B cell (primary cell): ENCODE measurements around the gene AKR1B15. TPM values are rescaled to one million over a fixed set of nuclear protein-coding genes. Genes with fewer than 3 reads are reported as not detected.

ENCODE experiments used
- ATAC-seq: fragments of 200-7000 bp; cut with Tn5 transposase; one replicate; pipeline ENCODE4 v1.10.0; 2021; ENCODE audit warnings: low read depth, mild to moderate bottlenecking, moderate number of reproducible peaks, moderate library complexity
- CTCF ChIA-PET: fragments of 350-600 bp; sonication (Branson Sonifier 250); formaldehyde crosslinking; loops from one replicate; lab custom pipeline; 2021; ENCODE audit warnings: antibody characterized with exemption, inconsistent platforms; lab: Charles Lee
- POLR2A ChIA-PET: fragments of 350-600 bp; sonication (Branson Sonifier 250); formaldehyde crosslinking; loops from one replicate; lab custom pipeline; 2021; ENCODE audit warnings: antibody characterized with exemption; lab: Charles Lee
- DNase-seq: peaks from one replicate; pipeline ENCODE4 v3.0.0; 2013
- H2AFZ ChIP-seq: 2 replicates; pipeline ENCODE4 v1.6.1; 2012; ENCODE audit warnings: mild to moderate bottlenecking, low read depth, low read length; ENCODE audit not compliant: insufficient read depth, poor library complexity, severe bottlenecking
- H3K27ac ChIP-seq, 2 donors: 1 replicate in 1 of 2; 2 replicates in 1 of 2; pipeline ENCODE4 v1.5.1; 2012 to 2013; ENCODE audit warnings: low read length in 2 of 2, mild to moderate bottlenecking in 2 of 2, moderate library complexity in 1 of 2
- H3K27me3 ChIP-seq, 4 experiments: fragments of 200-600 bp in 1 of 4; sonication (generic) in 1 of 4; replicated peaks in 1 of 4; 1 replicate in 2 of 4; 2 replicates in 2 of 4; pipeline versions ENCODE4 v1.6.1 to v1.7.0; 2013 to 2016; ENCODE audit warnings: low read length in 3 of 4, mild to moderate bottlenecking in 2 of 4, mixed read lengths in 1 of 4, moderate library complexity in 1 of 4; ENCODE audit not compliant: insufficient read depth in 4 of 4, control insufficient read depth in 3 of 4; ENCODE audit errors: control extremely low read depth in 1 of 4
- H3K36me3 ChIP-seq, 2 experiments: replicated peaks in 1 of 2; 1 replicate in 1 of 2; 2 replicates in 1 of 2; pipeline versions ENCODE4 v1.6.1 to v1.7.1; 2013; ENCODE audit warnings: low read length in 1 of 2; ENCODE audit not compliant: insufficient read depth in 2 of 2, control insufficient read depth in 1 of 2; ENCODE audit errors: control extremely low read depth in 1 of 2, extremely low read depth in 1 of 2
- H3K4me1 ChIP-seq, 2 donors: fragments of 200-600 bp in 1 of 2; sonication (generic) in 1 of 2; 1 replicate in 1 of 2; 2 replicates in 1 of 2; pipeline versions ENCODE4 v1.5.1 to v1.6.1; 2013 to 2017; ENCODE audit warnings: low read length in 2 of 2; ENCODE audit not compliant: control insufficient read depth in 2 of 2, insufficient read depth in 2 of 2
- H3K4me2 ChIP-seq: replicated peaks from 2 replicates; pipeline ENCODE3; 2012; ENCODE audit warnings: mild to moderate bottlenecking, low read depth, low read length; ENCODE audit not compliant: poor library complexity, severe bottlenecking
- H3K4me3 ChIP-seq, 5 experiments: fragments of 200-600 bp in 1 of 5; sonication (generic) in 1 of 5; 1 replicate in 3 of 5; 2 replicates in 2 of 5; pipeline versions ENCODE4 v1.5.1 to v1.7.0; 2011 to 2016; ENCODE audit warnings: low read length in 4 of 5, mild to moderate bottlenecking in 4 of 5, low read depth in 2 of 5, control low read depth in 1 of 5, moderate library complexity in 1 of 5; ENCODE audit not compliant: insufficient read depth in 1 of 5; ENCODE audit errors: control extremely low read depth in 1 of 5, extremely low read depth in 1 of 5
- H3K79me2 ChIP-seq: fragments of 200-600 bp; sonication (generic); one replicate; pipeline ENCODE4 v1.6.0; 2016; ENCODE audit warnings: low read length; ENCODE audit not compliant: control insufficient read depth, insufficient read depth
- H3K9ac ChIP-seq: fragments of 200-600 bp; sonication (generic); 2 replicates; pipeline ENCODE4 v1.6.1; 2017; ENCODE audit warnings: mild to moderate bottlenecking, low read length, moderate library complexity
- H3K9me3 ChIP-seq, 3 donors: one replicate each; pipeline versions ENCODE4 v1.6.1 to v1.7.1; 2013; ENCODE audit warnings: low read length in 2 of 3; ENCODE audit not compliant: control insufficient read depth in 2 of 3, insufficient read depth in 1 of 3; ENCODE audit errors: control extremely low read depth in 1 of 3
- H4K20me1 ChIP-seq: 2 replicates; pipeline ENCODE4 v1.6.0; 2012; ENCODE audit warnings: mild to moderate bottlenecking, low read length; ENCODE audit not compliant: insufficient read depth, control insufficient read depth, poor library complexity, severe bottlenecking
- H3K27ac Mint-ChIP-seq: one replicate; pipeline ENCODE4 v1.8.0; 2021; ENCODE audit warnings: mixed read lengths
- H3K27me3 Mint-ChIP-seq: one replicate; pipeline ENCODE4 v1.8.0; 2021; ENCODE audit warnings: mixed read lengths
- H3K4me1 Mint-ChIP-seq: one replicate; pipeline ENCODE4 v1.8.0; 2021; ENCODE audit warnings: mixed read lengths
- H3K4me3 Mint-ChIP-seq: one replicate; pipeline ENCODE4 v1.8.0; 2021; ENCODE audit warnings: mixed read lengths
- H3K9me3 Mint-ChIP-seq: one replicate; pipeline ENCODE4 v1.8.0; 2022; ENCODE audit warnings: mixed read lengths; ENCODE audit not compliant: insufficient read depth
- CTCF ChIP-seq: fragments of 200-600 bp; IDR thresholded peaks from one replicate; pipeline ENCODE4 v1.8.0; 2022; ENCODE audit warnings: antibody characterized with exemption, mild to moderate bottlenecking
- EZH2 ChIP-seq: IDR thresholded peaks from 2 replicates; pipeline ENCODE4 v1.6.1; 2012; ENCODE audit warnings: borderline replicate concordance, low read depth, mild to moderate bottlenecking, moderate library complexity, low read length; ENCODE audit not compliant: insufficient read depth, poor library complexity, severe bottlenecking
- WGBS: methylation state at CpG from one replicate; pipeline ENCODE4 v1.1.5; 2013; ENCODE audit warnings: missing lambda C conversion rate; ENCODE audit not compliant: insufficient coverage; 5-methylcytosine and 5-hydroxymethylcytosine counted together
- intact Hi-C: fragments of 100-400 bp; cut with micrococcal nuclease; formaldehyde crosslinking; loops from one replicate; pipeline ENCODE4 v1.10.0; 2022
- polyA plus RNA-seq: library from polyadenylated mRNA; depleted of rRNA; stranded (reverse); fragments of >200 nt; gene quantifications from 2 replicates; pipeline ENCODE4 v1.2.3, GENCODE V29; 2012
- total RNA-seq, 2 donors: library from RNA; stranded (reverse); fragments of 120-200 nt in 1 of 2; gene quantifications; 1 replicate in 1 of 2; 2 replicates in 1 of 2; pipeline versions ENCODE4 v1.2.3 to v1.2.4, GENCODE V29; 2013 to 2022

Gene AKR1B15
- total and polyA plus RNA-seq, 2 donors (not counting 1 experiment from before 2014, with no cell fraction given), result not detected

DNA sequence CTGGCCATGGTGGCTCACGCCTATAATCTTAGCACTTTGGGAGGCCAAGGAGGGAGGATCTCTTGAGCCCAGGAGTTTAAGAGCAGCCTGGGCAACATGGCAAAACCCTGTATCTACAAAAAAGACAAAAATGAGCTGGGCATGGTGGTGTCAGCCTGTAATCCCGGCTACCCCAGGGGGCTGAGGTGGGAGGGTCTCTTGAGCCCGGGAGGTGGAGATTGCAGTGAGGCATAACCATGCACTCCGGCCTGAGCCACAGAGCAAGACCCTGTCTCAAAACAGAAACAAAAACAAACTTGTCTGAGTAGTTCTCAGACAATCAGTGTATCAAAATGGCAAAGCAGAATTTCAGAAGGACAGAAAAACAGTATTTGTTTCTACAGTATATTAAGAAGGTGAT is 52.5 kb downstream of the AKR1B15 start:
- Histone ChIP-seq H3K9ac (no peak overlapping the region), H4K20me1 (no peaks in the 10 kb centered on the region), H3K36me3 (no peaks in the 10 kb centered on the region), H3K27ac (no peak overlapping the region), H3K4me3 (no peak overlapping the region), H3K9me3 (peaks cover 0 to 5% (median 2%) of the 10 kb centered on the region in 3 donors), H3K4me2 (no peak overlapping the region), H2AFZ (no peak overlapping the region), H3K79me2 (no peaks in the 10 kb centered on the region), H3K4me1 (peaks cover 0 to 1% of the 10 kb centered on the region in 2 donors), H3K27me3 (peaks cover 0 to 11% (median 5%) of the 10 kb centered on the region in 4 experiments)
- Mint-ChIP-seq H3K4me3 (no peak overlapping the region), H3K27me3 (peaks cover 40% of the 10 kb centered on the region), H3K27ac (no peak overlapping the region), H3K4me1 (peaks cover 1% of the 10 kb centered on the region), H3K9me3 (peaks cover 2% of the 10 kb centered on the region)
- CTCF ChIA-PET, result interaction anchor here (1.0 kb wide), 1 partner anchor 169 kb away, joined by 5 read pairs; no protein-coding TSS in a partner anchor
- DNase-seq, result no peak
- intact Hi-C loops, result no loop called here
- WGBS, result 69% methylated on average over 4 of the region's 4 CpGs
- ATAC-seq, result no peak
- TF ChIP-seq EZH2, result no peak
- no peak for TF ChIP-seq CTCF
- POLR2A ChIA-PET, result no interaction called here

DNA sequence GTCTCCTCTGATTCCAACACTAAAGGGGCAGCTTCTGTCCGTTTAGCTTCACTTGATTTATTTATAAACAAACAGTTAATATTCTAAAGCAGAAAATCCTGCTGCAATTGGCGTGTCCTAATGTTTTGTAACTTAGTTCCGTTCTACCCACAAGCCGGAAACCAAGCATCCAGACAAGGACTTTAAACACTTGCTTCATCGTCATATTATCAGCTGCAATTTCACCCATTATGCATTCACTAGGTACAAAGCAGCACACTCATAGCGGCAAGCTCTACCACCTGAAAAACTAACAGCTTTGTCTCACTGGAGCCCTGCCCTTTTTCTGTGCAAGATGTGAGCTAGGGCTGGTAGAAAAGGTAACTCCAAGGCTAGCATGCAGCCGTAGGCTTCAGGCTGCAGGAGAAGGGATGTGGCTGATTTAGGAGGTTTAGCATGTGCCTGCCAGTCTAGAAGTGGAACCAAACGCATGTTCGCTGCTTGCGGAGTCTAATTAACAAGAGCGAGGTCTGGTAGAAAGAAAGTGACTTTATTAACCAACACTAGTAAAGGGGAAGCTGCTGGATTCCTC is 54.1 kb downstream of the AKR1B15 start:
- ATAC-seq (no peak), DNase-seq (no peak)
- Histone ChIP-seq H3K27ac (no peak overlapping the region), H3K4me2 (no peak overlapping the region), H4K20me1 (no peaks in the 10 kb centered on the region), H3K4me1 (peaks cover 0 to 3% of the 10 kb centered on the region in 2 donors), H3K4me3 (no peak overlapping the region), H3K79me2 (no peaks in the 10 kb centered on the region), H2AFZ (no peak overlapping the region), H3K27me3 (peaks cover 0 to 17% (median 5%) of the 10 kb centered on the region in 4 experiments), H3K9me3 (peaks cover 0 to 5% (median 2%) of the 10 kb centered on the region in 3 donors), H3K36me3 (no peaks in the 10 kb centered on the region), H3K9ac (no peak overlapping the region)
- peaks cover 2% of the 10 kb centered on the region for H3K9me3 Mint-ChIP-seq
- 80% methylated on average over 8 of the region's 11 CpGs for WGBS
- ChIA-PET CTCF (interaction anchor here (1.0 to 2.4 kb wide), 4 partner anchors 9 to 170 kb away, joined by 3 to 17 read pairs (median 4); no protein-coding TSS in a partner anchor), POLR2A (interaction anchor here (0.7 kb wide), 1 partner anchor 169 kb away, joined by 7 read pairs; no protein-coding TSS in a partner anchor)
- no peak overlapping the region for H3K27ac Mint-ChIP-seq
- peaks cover 42% of the 10 kb centered on the region for H3K27me3 Mint-ChIP-seq
- no peak overlapping the region for H3K4me3 Mint-ChIP-seq
- intact Hi-C loops, result no loop called here
- H3K4me1 Mint-ChIP-seq, result peaks cover 3% of the 10 kb centered on the region
- TF ChIP-seq EZH2 (no peak), CTCF (no peak)
